Colonic mucosa (tissue), 4 donors: Measurements from ENCODE around the gene CUL4A. TPM values are rescaled to one million over a fixed set of nuclear protein-coding genes. Genes with fewer than 3 reads are reported as not detected.

ENCODE experiments used
- DNase-seq: peaks from one replicate; pipeline ENCODE4 v3.0.0-alpha.2; 2020
- H3K27ac ChIP-seq: fragments of 200-600 bp; one replicate; pipeline ENCODE4 v1.8.0; 2021
- H3K27me3 ChIP-seq: fragments of 200-600 bp; one replicate; pipeline ENCODE4 v1.8.0; 2021
- H3K36me3 ChIP-seq: fragments of 200-600 bp; one replicate; pipeline ENCODE4 v1.8.0; 2021
- H3K4me1 ChIP-seq: fragments of 200-600 bp; one replicate; pipeline ENCODE4 v1.8.0; 2021; ENCODE audit warnings: mild to moderate bottlenecking
- H3K4me3 ChIP-seq: fragments of 200-600 bp; one replicate; pipeline ENCODE4 v1.8.0; 2021
- H3K9ac ChIP-seq, 2 donors: one replicate each; pipeline ENCODE4 v1.7.0; 2013; ENCODE audit warnings: control low read depth in 2 of 2, low read depth in 2 of 2, low read length in 2 of 2
- H3K9me3 ChIP-seq: fragments of 200-600 bp; one replicate; pipeline ENCODE4 v1.8.0; 2021
- intact Hi-C: fragments of 100-400 bp; cut with DNase I; formaldehyde crosslinking; loops from one replicate; pipeline ENCODE4 v1.14.1; 2022
- total RNA-seq, 2 donors: library from RNA; stranded (reverse); fragmentation: NEBNext Ultra II Directional in 1 of 2; extraction: Animal tissue kit (Norgen Biotek cat#: 25700) in 1 of 2; gene quantifications; one replicate each; pipeline ENCODE4 v1.2.1, GENCODE V29; 2021
- TF ChIP-seq, protein P1 (sequence below): fragments of 200-600 bp; IDR thresholded peaks from one replicate; pipeline ENCODE4 v1.8.0; 2022; ENCODE audit warnings: antibody characterized with exemption, mild to moderate bottlenecking
- donor health status: healthy.
- donor health status: DM: no; HTN: no; CAD: no.
- donor health status: DM: no; HTN: no; CAD: no.

Gene CUL4A
- total RNA-seq, 2 donors from 2014 or later, result 54.6 to 62.6 TPM

DNA sequence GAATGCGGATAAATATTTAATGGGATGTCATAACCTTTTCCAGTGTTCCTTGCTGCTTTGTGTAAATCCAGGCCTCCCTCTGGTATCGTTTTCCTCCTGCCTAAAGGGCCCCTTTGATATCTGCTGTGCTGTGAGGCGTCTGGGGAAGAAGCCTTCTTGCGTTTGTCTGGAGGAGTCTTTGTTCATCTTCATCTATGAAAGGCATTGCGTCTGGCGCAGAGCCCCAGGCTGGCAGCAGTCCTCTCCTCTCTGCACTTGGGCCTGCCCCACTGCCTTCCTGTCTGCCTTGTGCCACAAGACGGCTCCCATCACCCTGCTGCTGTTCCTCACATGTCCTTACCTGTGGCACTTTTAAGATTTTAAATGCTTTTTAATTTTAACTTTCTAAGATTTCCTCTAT, 41.2 kb upstream of the CUL4A start:
- Histone ChIP-seq H3K9ac (no peak overlapping the region), H3K27me3 (no peaks in the 10 kb centered on the region), H3K36me3 (no peaks in the 10 kb centered on the region), H3K27ac (no peak overlapping the region), H3K9me3 (no peaks in the 10 kb centered on the region), H3K4me1 (no peaks in the 10 kb centered on the region), H3K4me3 (no peak overlapping the region)
- intact Hi-C loops, result no loop called here
- DNase-seq, result no peak
- TF ChIP-seq, protein P1, sequence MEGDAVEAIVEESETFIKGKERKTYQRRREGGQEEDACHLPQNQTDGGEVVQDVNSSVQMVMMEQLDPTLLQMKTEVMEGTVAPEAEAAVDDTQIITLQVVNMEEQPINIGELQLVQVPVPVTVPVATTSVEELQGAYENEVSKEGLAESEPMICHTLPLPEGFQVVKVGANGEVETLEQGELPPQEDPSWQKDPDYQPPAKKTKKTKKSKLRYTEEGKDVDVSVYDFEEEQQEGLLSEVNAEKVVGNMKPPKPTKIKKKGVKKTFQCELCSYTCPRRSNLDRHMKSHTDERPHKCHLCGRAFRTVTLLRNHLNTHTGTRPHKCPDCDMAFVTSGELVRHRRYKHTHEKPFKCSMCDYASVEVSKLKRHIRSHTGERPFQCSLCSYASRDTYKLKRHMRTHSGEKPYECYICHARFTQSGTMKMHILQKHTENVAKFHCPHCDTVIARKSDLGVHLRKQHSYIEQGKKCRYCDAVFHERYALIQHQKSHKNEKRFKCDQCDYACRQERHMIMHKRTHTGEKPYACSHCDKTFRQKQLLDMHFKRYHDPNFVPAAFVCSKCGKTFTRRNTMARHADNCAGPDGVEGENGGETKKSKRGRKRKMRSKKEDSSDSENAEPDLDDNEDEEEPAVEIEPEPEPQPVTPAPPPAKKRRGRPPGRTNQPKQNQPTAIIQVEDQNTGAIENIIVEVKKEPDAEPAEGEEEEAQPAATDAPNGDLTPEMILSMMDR, result no peak

DNA sequence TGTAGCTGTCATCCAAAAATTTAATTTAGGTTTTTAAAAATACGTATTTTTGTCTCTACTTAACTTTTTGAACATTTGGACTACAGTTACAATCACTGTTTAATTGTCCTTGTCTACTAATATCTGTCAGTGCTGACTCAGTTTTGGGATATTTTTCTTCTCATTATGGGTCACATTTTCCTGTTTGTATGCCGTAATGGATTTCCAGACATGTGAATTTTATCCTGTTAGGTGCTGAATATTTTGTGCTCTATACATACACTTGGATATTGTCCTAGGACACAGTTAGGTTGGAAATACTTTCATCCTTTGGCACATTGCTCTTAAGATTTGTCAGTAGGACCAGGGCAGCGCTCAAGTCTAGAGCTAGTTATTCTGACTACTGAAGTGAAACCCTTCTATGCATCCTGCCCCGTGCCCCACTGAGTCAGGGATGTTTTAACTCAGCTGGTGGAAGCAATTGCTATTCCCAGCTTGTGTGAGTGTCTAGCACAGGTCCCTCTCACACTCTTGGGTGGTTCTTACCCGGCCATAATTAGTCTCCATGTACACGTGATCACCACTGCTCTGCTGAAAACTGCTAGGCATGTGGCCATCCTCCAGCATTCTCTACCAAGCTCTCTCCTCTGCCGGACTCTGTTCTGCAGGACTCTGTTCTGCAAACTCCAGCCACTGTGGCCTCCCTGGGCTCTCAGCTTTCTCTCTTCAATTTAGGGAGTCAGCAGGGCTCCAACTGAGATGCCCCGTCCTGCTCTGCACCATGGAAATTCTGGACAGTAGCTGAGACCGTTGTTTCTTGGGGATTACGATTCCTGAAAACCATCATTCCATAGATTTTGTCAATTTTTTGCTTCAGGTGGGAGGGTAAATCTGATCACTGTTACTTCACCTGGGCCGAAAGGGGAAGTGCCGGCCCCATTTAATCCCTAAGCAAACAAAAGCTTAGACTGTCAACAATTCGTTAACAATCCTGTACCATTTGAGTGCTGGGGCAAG, 39.8 kb upstream of the CUL4A start:
- intact Hi-C loops, result no loop called here
- no peak overlapping the region for H3K27ac ChIP-seq
- no peaks in the 10 kb centered on the region for H3K4me1 ChIP-seq
- H3K4me3 ChIP-seq, result no peak overlapping the region
- TF ChIP-seq, protein P1, result no peak
- no peak overlapping the region for H3K9ac ChIP-seq
- no peaks in the 10 kb centered on the region for H3K27me3 ChIP-seq
- no peaks in the 10 kb centered on the region for H3K36me3 ChIP-seq
- DNase-seq, result no peak
- H3K9me3 ChIP-seq, result no peaks in the 10 kb centered on the region

DNA sequence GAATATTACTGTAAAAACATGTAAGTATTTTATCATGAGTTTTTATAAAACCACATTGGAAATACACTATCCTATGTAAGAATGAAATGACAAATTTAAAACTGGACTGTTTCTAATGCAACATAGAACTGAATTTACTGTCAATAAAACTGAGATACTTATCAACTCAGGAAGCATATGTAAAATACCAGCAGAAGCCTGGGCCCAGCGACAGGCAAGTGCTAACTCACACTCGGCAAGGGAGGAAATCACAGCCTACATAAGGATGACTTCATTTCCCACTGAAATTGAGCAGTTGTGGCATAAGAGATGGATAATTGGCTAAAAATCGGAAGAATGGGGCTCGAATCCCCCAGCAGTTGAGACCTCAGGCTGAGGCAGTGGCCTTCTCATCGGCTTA, 38.9 kb upstream of the CUL4A start:
- Histone ChIP-seq H3K27me3 (no peaks in the 10 kb centered on the region), H3K9me3 (no peaks in the 10 kb centered on the region), H3K4me3 (no peak overlapping the region), H3K36me3 (no peaks in the 10 kb centered on the region), H3K4me1 (no peaks in the 10 kb centered on the region), H3K27ac (no peak overlapping the region), H3K9ac (no peak overlapping the region)
- DNase-seq, result no peak
- TF ChIP-seq, protein P1, result no peak
- intact Hi-C loops, result no loop called here

DNA sequence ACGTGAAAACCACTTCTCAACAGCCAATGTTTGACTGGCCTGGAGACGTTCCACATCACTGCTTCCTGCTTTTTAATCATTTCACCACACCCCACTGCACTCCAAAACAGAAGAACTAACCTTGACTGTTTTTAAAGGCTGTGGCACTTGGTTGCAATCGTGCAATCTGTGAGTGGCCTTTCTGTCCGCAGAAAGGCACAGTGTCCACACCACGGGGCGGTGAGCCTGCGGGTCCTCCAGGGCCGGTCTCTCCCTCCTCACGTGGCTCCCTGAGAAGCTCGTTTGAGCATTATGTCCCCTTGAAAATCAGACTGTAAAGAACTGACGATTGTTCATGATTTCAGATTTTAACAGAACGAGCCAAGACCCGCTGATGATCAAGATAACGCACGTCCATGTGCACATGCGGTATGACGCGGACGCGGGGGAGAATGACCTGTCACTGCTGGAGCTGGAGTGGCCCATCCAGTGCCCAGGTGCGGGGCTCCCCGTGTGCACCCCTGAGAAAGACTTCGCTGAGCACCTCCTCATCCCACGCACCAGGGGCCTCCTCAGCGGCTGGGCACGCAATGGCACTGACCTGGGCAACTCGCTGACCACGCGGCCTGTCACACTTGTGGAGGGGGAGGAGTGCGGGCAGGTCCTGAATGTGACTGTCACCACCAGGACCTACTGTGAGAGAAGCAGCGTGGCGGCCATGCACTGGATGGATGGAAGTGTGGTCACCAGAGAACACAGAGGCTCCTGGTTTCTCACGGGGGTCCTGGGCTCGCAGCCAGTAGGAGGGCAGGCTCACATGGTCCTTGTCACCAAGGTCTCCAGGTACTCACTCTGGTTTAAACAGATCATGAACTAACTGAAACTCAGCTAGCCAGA, 37.9 kb upstream of the CUL4A start:
- no peak for DNase-seq
- H3K9ac ChIP-seq, result no peak overlapping the region
- no peaks in the 10 kb centered on the region for H3K36me3 ChIP-seq
- peaks cover 1% of the 10 kb centered on the region for H3K4me1 ChIP-seq
- H3K27ac ChIP-seq, result no peak overlapping the region
- no peaks in the 10 kb centered on the region for H3K27me3 ChIP-seq
- no peaks in the 10 kb centered on the region for H3K9me3 ChIP-seq
- intact Hi-C loops, result no loop called here
- TF ChIP-seq, protein P1, result no peak
- H3K4me3 ChIP-seq, result no peak overlapping the region

DNA sequence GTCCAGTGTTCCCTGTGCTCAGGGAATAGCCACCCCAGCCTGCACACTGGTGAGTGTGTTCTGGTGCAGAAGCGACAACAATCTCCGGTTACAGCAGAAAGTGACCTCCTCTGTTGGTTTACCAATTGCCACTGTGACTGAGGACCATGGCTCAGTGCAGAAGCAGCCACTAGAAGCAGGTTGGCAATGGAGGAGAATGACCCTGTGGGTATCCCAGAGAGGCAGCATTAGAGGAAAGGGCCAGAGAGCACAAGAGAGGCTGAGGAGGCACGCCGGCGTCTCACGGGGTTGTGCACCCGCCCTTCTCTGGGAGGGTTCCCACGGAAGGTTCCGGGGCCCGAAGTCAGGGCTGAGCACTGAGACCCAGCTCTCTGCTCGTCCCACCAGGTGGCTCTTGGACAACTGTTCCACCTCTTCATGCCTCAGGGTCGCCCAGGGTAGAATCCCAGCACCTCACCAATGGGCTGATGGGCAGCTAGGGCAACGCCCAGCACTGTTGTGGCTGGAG, 36.9 kb upstream of the CUL4A start:
- Histone ChIP-seq H3K36me3 (no peaks in the 10 kb centered on the region), H3K4me3 (no peak overlapping the region), H3K4me1 (peaks cover 5% of the 10 kb centered on the region), H3K9me3 (no peaks in the 10 kb centered on the region), H3K27me3 (no peaks in the 10 kb centered on the region), H3K27ac (no peak overlapping the region), H3K9ac (no peak overlapping the region)
- TF ChIP-seq, protein P1, result no peak
- intact Hi-C loops, result no loop called here
- DNase-seq, result no peak
